Endodermal cell (in vitro differentiated cells): ENCODE data around the gene MCF2L2. TPM values are rescaled to one million over a fixed set of nuclear protein-coding genes. Genes with fewer than 3 reads are reported as not detected.
A peak's percentile ranks its signal among the peaks of the same experiment; 100 is the strongest.

Experiments
- DNase-seq: peaks from one replicate; pipeline ENCODE4 v3.0.0-alpha.2; 2017
- H3K27ac ChIP-seq: 2 replicates; pipeline ENCODE4 v1.5.1; 2013; ENCODE audit warnings: mild to moderate bottlenecking, low read depth, low read length, moderate library complexity
- H3K27me3 ChIP-seq: 2 replicates; pipeline ENCODE4 v1.6.1; 2013; ENCODE audit warnings: mild to moderate bottlenecking, low read length, moderate library complexity; ENCODE audit not compliant: insufficient read depth, control insufficient read depth, poor library complexity, severe bottlenecking
- H3K36me3 ChIP-seq: 2 replicates; pipeline ENCODE4 v1.7.0; 2013; ENCODE audit warnings: mild to moderate bottlenecking, low read length, moderate library complexity; ENCODE audit not compliant: control insufficient read depth, insufficient read depth
- H3K4me1 ChIP-seq: one replicate; pipeline ENCODE4 v1.7.0; 2013; ENCODE audit warnings: low read length; ENCODE audit not compliant: control insufficient read depth, insufficient read depth
- H3K4me3 ChIP-seq: 2 replicates; pipeline ENCODE4 v1.5.1; 2013; ENCODE audit warnings: mild to moderate bottlenecking, low read length, moderate library complexity
- H3K9ac ChIP-seq: 2 replicates; pipeline ENCODE4 v1.6.1; 2013; ENCODE audit warnings: mild to moderate bottlenecking, low read length, moderate library complexity; ENCODE audit not compliant: poor library complexity, severe bottlenecking; ENCODE audit errors: extremely low read depth
- H3K9me3 ChIP-seq: 2 replicates; pipeline ENCODE4 v1.6.1; 2013; ENCODE audit warnings: mild to moderate bottlenecking, low read length, moderate library complexity; ENCODE audit not compliant: control insufficient read depth
- H3K27ac Mint-ChIP-seq: 2 replicates; pipeline ENCODE4 v1.8.0; 2020; ENCODE audit warnings: mixed read lengths
- H3K27me3 Mint-ChIP-seq: 2 replicates; pipeline ENCODE4 v1.8.0; 2021; ENCODE audit warnings: mild to moderate bottlenecking, mixed read lengths; ENCODE audit not compliant: insufficient read depth
- H3K36me3 Mint-ChIP-seq: 2 replicates; pipeline ENCODE4 v1.8.0; 2020; ENCODE audit warnings: low read depth, mixed read lengths
- H3K4me1 Mint-ChIP-seq: 2 replicates; pipeline ENCODE4 v1.8.0; 2020; ENCODE audit warnings: mixed read lengths
- H3K4me3 Mint-ChIP-seq: 2 replicates; pipeline ENCODE4 v1.8.0; 2020; ENCODE audit warnings: mild to moderate bottlenecking, moderate library complexity, mixed read lengths
- H3K9me3 Mint-ChIP-seq: 2 replicates; pipeline ENCODE4 v1.8.0; 2020; ENCODE audit warnings: mild to moderate bottlenecking, mixed read lengths
- CTCF ChIP-seq: fragments of 200-600 bp; sonication (generic); conservative IDR thresholded peaks from 2 replicates; pipeline ENCODE4 v1.5.0; 2021; ENCODE audit warnings: antibody characterized with exemption, mild to moderate bottlenecking
- WGBS, 2 experiments: methylation state at CpG; one replicate each; pipeline versions ENCODE4 v1.1.5 to v1.1.7; 2013; ENCODE audit warnings: missing lambda C conversion rate in 2 of 2, mixed read lengths in 1 of 2; ENCODE audit not compliant: insufficient coverage in 1 of 2, insufficient read length in 1 of 2; 5-methylcytosine and 5-hydroxymethylcytosine counted together
- total RNA-seq, 2 donors: library from RNA; stranded (reverse); fragmentation: NEBNext Ultra II Directional in 1 of 2; extraction: Animal tissue kit (Norgen Biotek cat#: 25700) in 1 of 2; gene quantifications; 2 replicates in 1 of 2; 3 replicates in 1 of 2; pipeline ENCODE4 v1.2.1, GENCODE V29; 2021

The MCF2L2 gene
- total RNA-seq, 2 donors from 2014 or later, result 72.6 to 86.5 TPM

GRCh38 chr3:183401678-183402077, 26.7 kb downstream of the MCF2L2 start:
- Mint-ChIP-seq H3K27me3 (no peaks in the 10 kb centered on the region), H3K4me3 (no peak overlapping the region), H3K27ac (no peak overlapping the region), H3K4me1 (peaks cover 25% of the 10 kb centered on the region), H3K9me3 (no peaks in the 10 kb centered on the region), H3K36me3 (peaks cover 22% of the 10 kb centered on the region)
- Histone ChIP-seq H3K27me3 (no peaks in the 10 kb centered on the region), H3K9ac (no peak overlapping the region), H3K4me1 (no peaks in the 10 kb centered on the region), H3K9me3 (no peaks in the 10 kb centered on the region), H3K36me3 (peaks cover 66% of the 10 kb centered on the region), H3K27ac (no peak overlapping the region), H3K4me3 (peak overlapping the region; percentile 30)
- DNase-seq, result no peak
- no peak for TF ChIP-seq CTCF
- 100% methylated on average over 1 of the region's 1 CpG for WGBS, 2 experiments

- Mint-ChIP-seq H3K9me3 (no peaks in the 10 kb centered on the region), H3K4me1 (peaks cover 28% of the 10 kb centered on the region), H3K4me3 (no peak overlapping the region), H3K36me3 (peaks cover 22% of the 10 kb centered on the region), H3K27ac (peak overlapping the region; percentile 59), H3K27me3 (no peaks in the 10 kb centered on the region)
- TF ChIP-seq CTCF, result no peak
- peaks cover 69% of the 10 kb centered on the region for H3K36me3 ChIP-seq
- peak; percentile 67 for DNase-seq
- no peaks in the 10 kb centered on the region for H3K27me3 ChIP-seq
- no peaks in the 10 kb centered on the region for H3K4me1 ChIP-seq
- H3K27ac ChIP-seq, result no peak overlapping the region
- H3K9me3 ChIP-seq, result no peaks in the 10 kb centered on the region
- H3K4me3 ChIP-seq, result no peak overlapping the region
- 73 to 80% methylated on average over 8 to 13 of the region's 13 CpGs for WGBS, 2 experiments
- no peak overlapping the region for H3K9ac ChIP-seq
Observed at GRCh38 chr3:183400352-183400751, 28.1 kb downstream of the MCF2L2 start.

GRCh38 chr3:183396662-183397391, 31.6 kb downstream of the MCF2L2 start:
- WGBS, 2 experiments, result 93 to 95% methylated on average over 4 to 5 of the region's 5 CpGs
- Histone ChIP-seq H3K9me3 (no peaks in the 10 kb centered on the region), H3K4me1 (peaks cover 16% of the 10 kb centered on the region), H3K4me3 (no peak overlapping the region), H3K27me3 (no peaks in the 10 kb centered on the region), H3K27ac (no peak overlapping the region), H3K9ac (no peak overlapping the region), H3K36me3 (peaks cover 78% of the 10 kb centered on the region)
- peaks cover 19% of the 10 kb centered on the region for H3K36me3 Mint-ChIP-seq
- no peak overlapping the region for H3K4me3 Mint-ChIP-seq
- no peak for DNase-seq
- TF ChIP-seq CTCF, result no peak
- no peaks in the 10 kb centered on the region for H3K27me3 Mint-ChIP-seq
- H3K4me1 Mint-ChIP-seq, result peaks cover 49% of the 10 kb centered on the region
- H3K9me3 Mint-ChIP-seq, result no peaks in the 10 kb centered on the region
- no peak overlapping the region for H3K27ac Mint-ChIP-seq
